DOHH2 (cell line): Measurements from ENCODE around the gene TBCE.
"Not testable (repeated sequence)": the region's sequence is repeated elsewhere in the genome, so short reads cannot be mapped to it uniquely, and the experiment has no call there.

ENCODE experiments used
- EZH2phosphoT487 ChIP-seq: fragments of 200-600 bp; sonication (generic); IDR thresholded peaks from 2 replicates; pipeline ENCODE4 v1.6.1; 2017; ENCODE audit warnings: borderline replicate concordance, mild to moderate bottlenecking, antibody characterized with exemption, low read length, moderate library complexity, mixed read lengths
- TF ChIP-seq, protein P1 (sequence below): fragments of 200-600 bp; sonication (generic); IDR thresholded peaks from one replicate; pipeline ENCODE4 v1.5.1; 2014; ENCODE audit warnings: antibody characterized with exemption, mild to moderate bottlenecking, low read depth, low read length; ENCODE audit not compliant: poor library complexity, severe bottlenecking

DNA sequence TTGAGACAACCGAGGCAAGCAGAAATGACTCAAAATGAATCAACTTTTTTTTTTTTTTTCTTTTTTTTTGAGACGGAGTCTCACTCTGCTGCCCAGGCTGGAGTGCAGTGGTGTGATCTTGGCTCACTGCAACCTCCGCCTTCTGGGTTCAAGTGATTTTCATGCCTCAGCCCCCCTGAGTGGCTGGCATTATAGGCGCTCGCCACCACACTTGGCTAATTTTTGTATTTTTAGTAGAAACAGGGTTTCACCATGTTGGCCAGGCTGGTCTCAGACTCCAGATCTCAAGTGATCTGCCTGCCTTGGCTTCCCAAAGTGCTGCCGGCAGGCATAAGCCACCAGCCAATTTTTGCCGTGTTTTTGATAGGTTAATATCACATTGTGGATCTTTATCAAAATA, 90.6 kb downstream of the TBCE start:
- TF ChIP-seq, protein P1, sequence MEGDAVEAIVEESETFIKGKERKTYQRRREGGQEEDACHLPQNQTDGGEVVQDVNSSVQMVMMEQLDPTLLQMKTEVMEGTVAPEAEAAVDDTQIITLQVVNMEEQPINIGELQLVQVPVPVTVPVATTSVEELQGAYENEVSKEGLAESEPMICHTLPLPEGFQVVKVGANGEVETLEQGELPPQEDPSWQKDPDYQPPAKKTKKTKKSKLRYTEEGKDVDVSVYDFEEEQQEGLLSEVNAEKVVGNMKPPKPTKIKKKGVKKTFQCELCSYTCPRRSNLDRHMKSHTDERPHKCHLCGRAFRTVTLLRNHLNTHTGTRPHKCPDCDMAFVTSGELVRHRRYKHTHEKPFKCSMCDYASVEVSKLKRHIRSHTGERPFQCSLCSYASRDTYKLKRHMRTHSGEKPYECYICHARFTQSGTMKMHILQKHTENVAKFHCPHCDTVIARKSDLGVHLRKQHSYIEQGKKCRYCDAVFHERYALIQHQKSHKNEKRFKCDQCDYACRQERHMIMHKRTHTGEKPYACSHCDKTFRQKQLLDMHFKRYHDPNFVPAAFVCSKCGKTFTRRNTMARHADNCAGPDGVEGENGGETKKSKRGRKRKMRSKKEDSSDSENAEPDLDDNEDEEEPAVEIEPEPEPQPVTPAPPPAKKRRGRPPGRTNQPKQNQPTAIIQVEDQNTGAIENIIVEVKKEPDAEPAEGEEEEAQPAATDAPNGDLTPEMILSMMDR: not testable (repeated sequence)
- not testable (repeated sequence) for TF ChIP-seq EZH2phosphoT487
